ENCODE results near the gene SLX4. TPM values are rescaled to one million over a fixed set of nuclear protein-coding genes. Genes with fewer than 3 reads are reported as not detected.
"Not testable (repeated sequence)": the region's sequence is repeated elsewhere in the genome, so short reads cannot be mapped to it uniquely, and the experiment has no call there.

Gene SLX4
- 1 to 10 TPM; 5.6 to 6.8 (median 6.3) TPM for polyA plus RNA-seq (ENCODE audit: insufficient read depth in 1 of 5, insufficient read length in 5 of 5, low replicate concordance in 1 of 5)
- long read RNA-seq, donor 1, result 0 reads
- long read RNA-seq, donor 2, result 0 reads
- long read RNA-seq, donor 3, result 0 reads
- long read RNA-seq, donor 4, result 0 reads
- long read RNA-seq, donor 5, result 0 reads
- long read RNA-seq, donor 6, result 0 reads
- long read RNA-seq, donor 7, result 0 reads
- long read RNA-seq, donor 8, result 0 reads

- DNase-seq, result peak; percentile 93 to 96
Observed at GRCh38 chr16:3611146-3611975, at the start of gene SLX4. Gene SLX4, minus strand, starts transcription at chr16:3611606. Its CDS starts 2,642 bp downstream, at chr16:3608964.

DNA sequence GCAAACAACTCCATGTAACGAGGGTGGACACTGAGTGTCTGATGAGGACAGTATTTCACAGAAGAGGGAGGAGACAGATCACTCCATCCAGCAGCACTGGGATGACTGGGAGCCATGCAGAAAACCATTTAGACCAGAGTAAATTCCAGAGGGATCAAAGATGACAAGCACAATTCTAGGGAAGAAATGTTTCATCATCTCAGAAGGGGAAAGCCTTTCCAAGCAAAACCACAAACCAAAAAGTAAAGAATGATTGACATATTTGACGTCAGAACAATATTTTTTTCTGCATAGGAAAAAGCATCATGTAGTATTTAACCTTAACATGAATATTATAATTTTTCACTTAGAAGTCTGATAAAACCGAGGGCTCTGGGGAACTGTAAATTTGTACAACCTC, 47.8 kb upstream of the SLX4 start:
- DNase-seq, result no peak

- no peak for DNase-seq
Observed at GRCh38 chr16:3656491-3657468, 45.4 kb upstream of the SLX4 start.

DNA sequence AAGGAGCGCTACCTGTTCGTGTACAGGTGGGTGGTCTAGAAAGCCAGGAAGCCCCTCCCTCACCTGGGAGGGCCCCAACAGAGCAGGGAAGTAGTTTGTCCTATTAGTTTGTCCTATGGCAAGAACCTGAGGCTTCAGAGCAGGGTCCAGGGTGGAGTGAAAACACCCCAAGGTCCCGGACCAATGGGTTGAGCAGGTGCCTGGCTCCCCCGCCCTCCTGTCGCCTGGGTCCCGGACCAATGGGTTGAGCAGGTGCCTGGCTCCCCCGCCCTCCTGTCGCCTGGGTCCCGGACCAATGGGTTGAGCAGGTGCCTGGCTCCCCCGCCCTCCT, 44.7 kb upstream of the SLX4 start:
- DNase-seq, result not testable (repeated sequence)

DNA sequence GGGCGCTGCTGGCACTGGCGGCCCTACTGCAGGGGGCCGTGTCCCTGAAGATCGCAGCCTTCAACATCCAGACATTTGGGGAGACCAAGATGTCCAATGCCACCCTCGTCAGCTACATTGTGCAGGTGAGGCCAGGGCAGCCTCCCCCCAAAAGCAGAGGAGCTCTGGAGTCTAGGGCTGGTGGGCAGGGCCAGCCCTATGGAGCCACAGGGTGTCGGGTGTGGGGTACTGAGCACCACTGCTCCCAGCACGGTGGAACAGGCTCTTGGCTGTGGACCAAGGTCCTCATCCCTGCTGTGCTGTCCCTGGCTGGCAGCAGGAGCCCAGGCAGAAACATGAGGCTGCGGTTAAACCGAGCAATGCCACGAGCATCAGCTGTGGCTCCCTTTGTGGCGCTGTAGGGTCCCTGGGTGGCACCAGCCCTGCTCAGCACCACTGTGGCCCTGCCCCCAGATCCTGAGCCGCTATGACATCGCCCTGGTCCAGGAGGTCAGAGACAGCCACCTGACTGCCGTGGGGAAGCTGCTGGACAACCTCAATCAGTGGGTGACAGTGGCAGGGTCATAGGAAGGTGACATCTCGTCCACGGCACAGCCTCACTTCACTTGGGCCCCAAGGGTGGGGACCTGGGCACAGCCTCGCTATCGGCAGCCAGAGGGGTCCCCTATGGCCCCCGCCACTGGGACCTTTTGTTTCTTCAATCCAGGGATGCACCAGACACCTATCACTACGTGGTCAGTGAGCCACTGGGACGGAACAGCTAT, 44.2 kb upstream of the SLX4 start:
- DNase-seq, result no peak

DNA sequence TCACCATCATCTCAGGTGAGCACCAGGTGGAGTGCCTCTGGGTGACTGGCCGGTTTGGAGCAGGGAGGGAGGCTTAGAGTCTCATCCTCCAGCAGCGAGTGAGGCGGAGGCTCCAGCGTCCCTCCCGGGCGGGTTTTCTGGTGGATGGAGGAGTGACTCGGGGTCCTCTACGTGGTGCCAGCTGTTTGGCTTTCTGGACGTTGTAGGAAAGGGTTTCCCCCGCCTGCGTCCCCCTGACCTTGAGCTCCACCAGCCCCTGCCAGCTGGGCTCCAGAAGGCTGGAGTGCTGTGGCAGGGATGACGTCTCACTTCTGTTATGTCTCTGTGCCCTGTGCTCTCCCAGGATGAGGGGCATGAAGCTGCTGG, 43.6 kb upstream of the SLX4 start:
- no peak for DNase-seq

GRCh38 chr16:3654249-3654991, 43.0 kb upstream of the SLX4 start, which contains the start of gene DNASE1:
Gene DNASE1, plus strand, starts transcription at chr16:3654691. Its CDS starts 683 bp downstream, at chr16:3655374.
- no peak for DNase-seq

- DNase-seq, result no peak
Observed at GRCh38 chr16:3652373-3653195, 41.2 kb upstream of the SLX4 start.

GRCh38 chr16:3651461-3652372, 40.3 kb upstream of the SLX4 start:
- no peak for DNase-seq

GRCh38 chr16:3650631-3651265, 39.3 kb upstream of the SLX4 start:
- no peak for DNase-seq

DNA sequence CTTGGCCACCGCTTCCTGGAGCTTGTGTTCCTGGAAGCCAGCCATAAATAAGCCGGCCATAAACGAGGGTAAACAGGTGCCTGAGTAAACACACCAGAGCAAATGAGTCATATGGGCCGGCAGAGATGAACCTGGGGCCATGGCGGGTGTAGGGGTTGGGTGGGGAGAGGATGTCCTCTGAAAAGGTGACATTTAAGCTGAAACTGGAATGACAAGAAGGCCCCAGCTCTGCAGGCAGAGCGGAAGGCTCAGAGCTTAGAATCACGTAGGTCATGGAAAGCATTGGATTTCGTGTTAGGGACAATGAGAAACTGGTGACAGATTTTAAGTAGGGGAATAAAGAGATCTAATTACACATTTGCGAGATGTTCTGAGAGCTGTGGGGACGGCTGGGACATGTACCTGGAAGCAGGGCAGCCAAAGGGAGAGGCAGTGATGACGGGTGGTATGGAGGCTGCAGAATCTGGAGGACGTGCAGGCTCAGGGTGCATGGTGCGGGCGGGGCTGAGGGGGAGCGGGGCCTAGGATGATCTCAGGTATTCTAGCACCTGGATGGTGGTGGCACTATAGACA, 35.0 kb upstream of the SLX4 start:
- no peak for DNase-seq

DNA sequence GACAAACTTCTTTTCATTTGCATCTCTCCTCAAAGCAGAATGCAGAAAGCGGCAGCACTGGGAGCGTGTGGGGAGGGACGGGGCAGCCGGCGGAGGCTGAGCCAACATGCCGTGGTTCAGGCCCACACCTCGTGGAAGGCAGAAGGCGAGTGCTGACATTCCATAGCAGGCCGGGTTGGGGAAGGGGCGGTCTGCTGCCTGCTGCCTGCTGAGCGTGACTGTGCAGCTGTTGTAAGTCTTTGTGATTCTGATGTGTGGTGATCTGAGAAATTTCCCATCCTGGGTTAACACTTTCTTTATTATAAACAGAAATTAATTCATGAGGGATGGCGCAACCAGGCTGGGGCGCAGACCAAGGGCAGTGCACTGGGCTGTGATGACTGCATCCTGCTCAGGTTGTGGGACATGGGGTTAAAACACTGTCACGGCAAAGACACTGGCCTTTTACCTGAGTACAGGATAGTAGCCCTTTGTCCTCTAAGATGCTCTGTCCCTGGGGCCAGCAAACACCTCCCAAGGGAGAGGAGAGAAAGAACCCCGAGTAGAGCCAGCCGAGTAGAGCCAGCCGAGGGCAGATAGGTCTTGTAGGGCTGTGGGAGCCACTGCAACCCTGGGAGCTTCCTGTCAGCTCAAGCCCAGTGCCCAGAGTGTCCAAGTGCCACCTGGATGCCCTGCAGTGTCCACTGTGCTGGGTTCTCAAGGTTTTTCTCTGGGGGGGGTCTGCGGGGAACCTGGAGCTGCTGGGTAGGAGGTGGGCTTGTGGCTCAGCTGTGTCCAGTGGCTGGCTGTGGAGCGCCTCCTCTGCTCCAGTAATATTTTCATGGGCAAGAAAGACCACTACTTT, 34.3 kb upstream of the SLX4 start:
- peak; percentile 47 to 52 for DNase-seq

DNA sequence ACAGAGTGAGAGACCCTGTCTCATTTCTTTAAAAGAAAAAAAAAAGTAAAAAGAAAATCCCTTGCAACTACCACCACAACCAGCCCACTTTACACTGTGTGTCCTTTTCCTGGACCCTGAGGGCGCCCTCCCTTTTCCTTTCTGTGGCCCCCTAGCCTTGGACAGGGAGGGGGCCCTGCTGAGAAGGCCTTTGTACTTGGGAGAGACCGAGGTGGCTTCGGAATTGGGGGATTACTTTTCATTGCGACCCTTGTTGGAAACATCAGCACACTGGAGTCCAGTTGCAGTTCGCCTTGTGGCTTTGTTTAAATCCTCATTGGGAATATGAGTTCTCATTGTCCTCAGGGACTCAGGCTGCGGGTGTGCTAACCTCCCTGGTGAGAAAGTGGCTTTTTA, 33.7 kb upstream of the SLX4 start:
- DNase-seq, result no peak

DNA sequence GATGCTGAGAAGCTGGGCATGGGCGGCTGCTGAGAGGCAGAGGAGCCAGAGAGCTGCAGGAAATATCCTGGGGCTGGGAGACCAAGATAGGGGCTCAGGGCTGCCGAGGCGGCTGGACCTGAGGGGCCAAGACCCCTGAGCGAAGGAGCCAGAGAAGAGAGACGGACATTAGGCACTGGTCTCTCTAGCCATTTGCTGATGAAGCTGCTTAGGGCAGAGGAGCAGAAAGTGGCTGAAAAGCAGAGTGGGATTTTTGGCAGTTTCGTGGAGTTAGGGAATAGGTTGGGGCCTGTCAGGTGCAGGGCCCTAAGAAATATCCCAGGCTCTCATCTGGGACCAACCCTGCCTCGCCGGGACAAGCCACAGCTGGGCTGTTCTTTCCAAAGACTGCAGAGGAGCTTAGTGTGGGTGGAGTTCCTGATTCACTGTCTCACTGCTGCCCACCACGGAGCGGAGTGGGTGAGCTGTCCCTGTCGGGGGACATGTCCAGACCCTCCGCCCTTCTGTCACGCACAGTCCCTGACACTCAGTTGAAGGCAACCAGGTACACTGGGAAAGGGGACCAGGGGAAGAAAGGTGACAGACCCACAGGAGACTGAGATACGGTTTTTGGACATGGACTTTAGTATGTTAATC, 31.8 kb upstream of the SLX4 start:
- DNase-seq, result no peak

GRCh38 chr16:3642397-3643094, 31.1 kb upstream of the SLX4 start:
- DNase-seq, result no peak

Measured in right lung (tissue), 10 donors.